Cortex of kidney (tissue), 1 donor: ENCODE data around the gene MT1G.
"Not testable (repeated sequence)": the region's sequence is repeated elsewhere in the genome, so short reads cannot be mapped to it uniquely, and the experiment has no call there.

Source experiments
- DNase-seq: peaks from one replicate; lab custom pipeline; 2025; lab: John Stamatoyannopoulos, UW

Gene MT1G

GRCh38 chr16:56684926-56685590, 17.2 kb upstream of the MT1G start:
- DNase-seq, result no peak

- DNase-seq, result no peak
Observed at GRCh38 chr16:56684256-56684925, 16.5 kb upstream of the MT1G start.

- no peak for DNase-seq
Observed at GRCh38 chr16:56683424-56684172, 15.7 kb upstream of the MT1G start.

GRCh38 chr16:56682703-56683397, 15.0 kb upstream of the MT1G start:
- no peak for DNase-seq

- peak; percentile 49 for DNase-seq
Observed at GRCh38 chr16:56681939-56682702, 14.3 kb upstream of the MT1G start, which contains the start of gene MT1X. MT1X (plus strand) TSS chr16:56682470; CDS start chr16:56682541, 71 bp downstream.

- DNase-seq, result no peak
Observed at GRCh38 chr16:56679818-56680217, 12.0 kb upstream of the MT1G start.

- DNase-seq, result no peak
Observed at GRCh38 chr16:56679078-56679730, 11.3 kb upstream of the MT1G start.

- DNase-seq, result no peak
Observed at GRCh38 chr16:56677474-56677873, 9.6 kb upstream of the MT1G start.

GRCh38 chr16:56675685-56676210, 7.9 kb upstream of the MT1G start:
- no peak for DNase-seq

GRCh38 chr16:56674570-56674969, 6.7 kb upstream of the MT1G start:
- not testable (repeated sequence) for DNase-seq

GRCh38 chr16:56673921-56674320, 6.1 kb upstream of the MT1G start:
- no peak for DNase-seq

GRCh38 chr16:56672761-56673536, 5.1 kb upstream of the MT1G start:
- DNase-seq, result no peak

- not testable (repeated sequence) for DNase-seq
Observed at GRCh38 chr16:56672171-56672570, 4.3 kb upstream of the MT1G start.

- not testable (repeated sequence) for DNase-seq
Observed at GRCh38 chr16:56671691-56672090, 3.8 kb upstream of the MT1G start.

- no peak for DNase-seq
Observed at GRCh38 chr16:56670620-56670934, 2.7 kb upstream of the MT1G start.

GRCh38 chr16:56669840-56670619, 2.2 kb upstream of the MT1G start:
- DNase-seq, result no peak

- DNase-seq, result no peak
Observed at GRCh38 chr16:56669005-56669839, 1.4 kb upstream of the MT1G start, which contains the start of gene MT1H. MT1H (plus strand) TSS chr16:56669814; CDS start chr16:56669885, 71 bp downstream.
